Panc1 (cell line): ENCODE results near the gene ARHGAP4. TPM values are rescaled to one million over a fixed set of nuclear protein-coding genes. Genes with fewer than 3 reads are reported as not detected.
A peak's percentile ranks its signal among the peaks of the same experiment; 100 is the strongest.

Experiments used
- ATAC-seq: fragments of 200-7000 bp; cut with Tn5 transposase; 2 replicates; pipeline ENCODE4 v1.9.1; 2020; ENCODE audit warnings: mild to moderate bottlenecking, moderate library complexity
- BruUV-seq: library from RNA; stranded (reverse); fragments of 400-500 nt; replicated peaks from 2 replicates; lab custom pipeline; 2021; lab: Mats Ljungman, UMichigan
- CTCF ChIA-PET: fragments of 300-600 bp; sonication (Branson Sonifier 250); formaldehyde crosslinking; loops from one replicate; lab custom pipeline; 2022; ENCODE audit warnings: antibody characterized with exemption; lab: Charles Lee
- POLR2A ChIA-PET: fragments of 300-600 bp; sonication (Branson Sonifier 250); formaldehyde crosslinking; loops from one replicate; lab custom pipeline; 2022; ENCODE audit warnings: antibody characterized with exemption; lab: Charles Lee
- DNase-seq: peaks from one replicate; pipeline ENCODE4 v3.0.0-alpha.2; 2010; ENCODE audit warnings: low read depth, low spot score
- H3K27ac ChIP-seq: 2 replicates; pipeline ENCODE4 v1.5.1; 2011; ENCODE audit warnings: mild to moderate bottlenecking, low read length, inconsistent platforms
- H3K27me3 ChIP-seq: fragments of 200-500 bp; sonication (Bioruptor generic); 2 replicates; pipeline ENCODE4 v1.6.0; 2014; ENCODE audit warnings: low read length, inconsistent platforms; ENCODE audit not compliant: control insufficient read depth, insufficient read depth
- H3K36me3 ChIP-seq: fragments of 200-500 bp; sonication (Bioruptor generic); 2 replicates; pipeline ENCODE4 v1.5.1; 2014; ENCODE audit warnings: inconsistent platforms, mild to moderate bottlenecking, low read length, moderate library complexity; ENCODE audit not compliant: control insufficient read depth, insufficient read depth
- H3K4me1 ChIP-seq: 2 replicates; pipeline ENCODE4 v1.5.1; 2011; ENCODE audit warnings: inconsistent platforms, mild to moderate bottlenecking, low read length, moderate library complexity; ENCODE audit not compliant: control insufficient read depth, insufficient read depth
- H3K4me3 ChIP-seq, 2 experiments: 2 replicates each; pipeline ENCODE4 v1.5.1; 2011 to 2012; ENCODE audit warnings: low read depth in 2 of 2, low read length in 2 of 2, mild to moderate bottlenecking in 2 of 2, inconsistent platforms in 1 of 2, moderate library complexity in 1 of 2
- H3K9me3 ChIP-seq: fragments of 200-500 bp; sonication (Bioruptor generic); 2 replicates; pipeline ENCODE4 v1.5.1; 2014; ENCODE audit warnings: low read depth, mild to moderate bottlenecking, inconsistent platforms, low read length, moderate library complexity; ENCODE audit not compliant: control insufficient read depth, insufficient read depth
- CTCF ChIP-seq: fragments of 450-650 bp; IDR thresholded peaks from 2 replicates; pipeline ENCODE4 v1.5.1; 2017; ENCODE audit warnings: mild to moderate bottlenecking
- POLR2AphosphoS5 ChIP-seq: IDR thresholded peaks from 2 replicates; pipeline ENCODE4 v1.6.1; 2012; ENCODE audit warnings: mild to moderate bottlenecking, low read depth, low read length, moderate library complexity
- SIN3A ChIP-seq: IDR thresholded peaks from 2 replicates; pipeline ENCODE4 v1.6.1; 2012; ENCODE audit warnings: low read depth, mild to moderate bottlenecking, low read length, moderate library complexity, borderline replicate concordance; ENCODE audit not compliant: insufficient read depth
- TCF7L2 ChIP-seq: IDR thresholded peaks from 2 replicates; pipeline ENCODE4 v1.6.1; 2011; ENCODE audit warnings: mild to moderate bottlenecking, low read depth, low read length, inconsistent platforms
- in situ Hi-C: cut with HindIII; loops from 2 replicates; pipeline ENCODE4 v1.10.0; 2016; ENCODE audit warnings: low sequenced_read_pairs, low pct_unique_long_range_greater_than_20kb
- intact Hi-C: fragments of 100-400 bp; cut with micrococcal nuclease; formaldehyde crosslinking; loops from one replicate; pipeline ENCODE4 v1.10.0; 2022; ENCODE audit not compliant: unreplicated experiment
- total RNA-seq: library from RNA; stranded (reverse); gene quantifications from one replicate; pipeline ENCODE4 v1.2.1, GENCODE V29; 2021; ENCODE audit not compliant: unreplicated experiment
- TF ChIP-seq, protein P1 (sequence below), 2 experiments: IDR thresholded peaks; 2 replicates each; pipeline ENCODE4 v1.6.1; 2011 to 2012; ENCODE audit warnings: low read depth in 2 of 2, control low read depth in 1 of 2, low read length in 1 of 2, mild to moderate bottlenecking in 1 of 2, moderate library complexity in 1 of 2; ENCODE audit not compliant: insufficient read depth in 1 of 2

The ARHGAP4 gene
- total RNA-seq, 1 experiment from 2014 or later = 225 TPM

- ATAC-seq = peak; percentile 56
- POLR2A ChIA-PET = interaction anchor here (0.6 kb wide), 1 partner anchor 31 kb away, joined by 3 read pairs; no protein-coding TSS in a partner anchor
- H3K27ac ChIP-seq = peak overlapping the region; percentile 66
- peak overlapping the region; percentile 49 to 57 for H3K4me3 ChIP-seq
- CTCF ChIA-PET = interaction anchor here (0.6 to 1.2 kb wide), 2 partner anchors 12 to 26 kb away, joined by 3 to 4 read pairs; no protein-coding TSS in a partner anchor
- peaks cover 3% of the 10 kb centered on the region for H3K36me3 ChIP-seq
- H3K4me1 ChIP-seq = peaks cover 13% of the 10 kb centered on the region
- no peak for DNase-seq
- BruUV-seq = no TSS peak
- intact Hi-C loops = no loop called here
- TF ChIP-seq, protein P1, sequence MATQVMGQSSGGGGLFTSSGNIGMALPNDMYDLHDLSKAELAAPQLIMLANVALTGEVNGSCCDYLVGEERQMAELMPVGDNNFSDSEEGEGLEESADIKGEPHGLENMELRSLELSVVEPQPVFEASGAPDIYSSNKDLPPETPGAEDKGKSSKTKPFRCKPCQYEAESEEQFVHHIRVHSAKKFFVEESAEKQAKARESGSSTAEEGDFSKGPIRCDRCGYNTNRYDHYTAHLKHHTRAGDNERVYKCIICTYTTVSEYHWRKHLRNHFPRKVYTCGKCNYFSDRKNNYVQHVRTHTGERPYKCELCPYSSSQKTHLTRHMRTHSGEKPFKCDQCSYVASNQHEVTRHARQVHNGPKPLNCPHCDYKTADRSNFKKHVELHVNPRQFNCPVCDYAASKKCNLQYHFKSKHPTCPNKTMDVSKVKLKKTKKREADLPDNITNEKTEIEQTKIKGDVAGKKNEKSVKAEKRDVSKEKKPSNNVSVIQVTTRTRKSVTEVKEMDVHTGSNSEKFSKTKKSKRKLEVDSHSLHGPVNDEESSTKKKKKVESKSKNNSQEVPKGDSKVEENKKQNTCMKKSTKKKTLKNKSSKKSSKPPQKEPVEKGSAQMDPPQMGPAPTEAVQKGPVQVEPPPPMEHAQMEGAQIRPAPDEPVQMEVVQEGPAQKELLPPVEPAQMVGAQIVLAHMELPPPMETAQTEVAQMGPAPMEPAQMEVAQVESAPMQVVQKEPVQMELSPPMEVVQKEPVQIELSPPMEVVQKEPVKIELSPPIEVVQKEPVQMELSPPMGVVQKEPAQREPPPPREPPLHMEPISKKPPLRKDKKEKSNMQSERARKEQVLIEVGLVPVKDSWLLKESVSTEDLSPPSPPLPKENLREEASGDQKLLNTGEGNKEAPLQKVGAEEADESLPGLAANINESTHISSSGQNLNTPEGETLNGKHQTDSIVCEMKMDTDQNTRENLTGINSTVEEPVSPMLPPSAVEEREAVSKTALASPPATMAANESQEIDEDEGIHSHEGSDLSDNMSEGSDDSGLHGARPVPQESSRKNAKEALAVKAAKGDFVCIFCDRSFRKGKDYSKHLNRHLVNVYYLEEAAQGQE (IDR thresholded peaks at IDR 0.05; ENCODE audit: insufficient read depth in 1 of 2, low read depth in 2 of 2, low read length in 1 of 2) = no peak
- TF ChIP-seq TCF7L2 = no peak
- H3K27me3 ChIP-seq = no peaks in the 10 kb centered on the region
- in situ Hi-C loops = no loop called here
- no peaks in the 10 kb centered on the region for H3K9me3 ChIP-seq
Observed at GRCh38 chrX:153935326-153935851, 9.3 kb upstream of the ARHGAP4 start.

- peak; percentile 57; the same call in 1 of the 2 replicates for TF ChIP-seq POLR2AphosphoS5
- no peak for TF ChIP-seq SIN3A
- no peaks in the 10 kb centered on the region for H3K9me3 ChIP-seq
- peak; percentile 98 for ATAC-seq
- intact Hi-C loops = no loop called here
- in situ Hi-C loops = no loop called here
- DNase-seq = no peak
- H3K27ac ChIP-seq = peak within 1 kb of the TSS; percentile 75
- no TSS peak for BruUV-seq
- ChIA-PET POLR2A (interaction anchor here (0.6 kb wide), 1 partner anchor 32 kb away, joined by 3 read pairs; no protein-coding TSS in a partner anchor), CTCF (interaction anchor here (1.2 kb wide), 1 partner anchor 12 kb away, joined by 4 read pairs; no protein-coding TSS in a partner anchor)
- H3K4me3 ChIP-seq = peak within 1 kb of the TSS; percentile 94 to 95
- peaks cover 3% of the 10 kb centered on the region for H3K36me3 ChIP-seq
- no peaks in the 10 kb centered on the region for H3K27me3 ChIP-seq
- H3K4me1 ChIP-seq = peaks cover 18% of the 10 kb centered on the region
Observed at GRCh38 chrX:153934762-153935325, 8.8 kb upstream of the ARHGAP4 start, which contains the start of gene NAA10. Gene NAA10 (minus strand): TSS chrX:153935037. CDS start chrX:153934904, 133 bp downstream.

DNA sequence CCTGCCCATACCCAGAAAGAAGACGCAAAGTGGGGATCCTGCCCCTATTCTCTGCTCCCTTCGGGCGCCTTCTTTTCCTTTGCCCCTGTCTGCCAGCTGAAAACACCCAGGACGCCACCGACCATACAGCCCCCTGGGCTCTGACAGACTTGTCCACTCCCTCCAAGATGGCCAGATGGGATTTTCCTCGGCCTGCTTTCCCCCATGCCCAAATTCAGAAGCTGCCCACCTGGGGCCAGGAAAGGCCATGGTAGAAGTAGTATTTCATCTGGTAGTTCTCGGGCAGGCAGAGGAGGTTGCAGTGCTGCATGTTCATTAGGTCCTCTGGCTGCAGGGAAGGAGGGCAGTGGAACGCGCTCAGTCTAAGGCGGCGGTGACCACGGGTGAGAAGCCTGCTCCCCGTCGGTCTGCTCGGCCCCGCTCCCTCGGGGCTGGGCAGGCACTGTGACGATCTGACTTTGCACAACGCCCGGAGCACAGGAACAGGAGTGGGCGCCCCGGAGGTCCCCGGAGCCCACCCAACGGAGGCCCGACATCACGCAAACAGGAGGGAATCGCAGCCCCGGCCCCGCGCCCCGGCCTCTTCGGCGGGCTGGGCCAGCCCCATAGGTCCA lies 8.2 kb upstream of the ARHGAP4 start:
- Histone ChIP-seq H3K27ac (peak overlapping the region; percentile 75), H3K4me1 (peaks cover 24% of the 10 kb centered on the region), H3K9me3 (no peaks in the 10 kb centered on the region), H3K27me3 (no peaks in the 10 kb centered on the region), H3K36me3 (peaks cover 7% of the 10 kb centered on the region), H3K4me3 (peak overlapping the region; percentile 94 to 95)
- POLR2A ChIA-PET = no interaction called here
- no peak for DNase-seq
- intact Hi-C loops (no loop called here), in situ Hi-C loops (no loop called here)
- peak; percentile 13; the same call in 1 of the 2 replicates for ATAC-seq
- no TSS peak for BruUV-seq
- TF ChIP-seq, protein P1 (IDR thresholded peaks at IDR 0.05; ENCODE audit: insufficient read depth in 1 of 2, low read depth in 2 of 2, low read length in 1 of 2) = no peak
- no peak for TF ChIP-seq CTCF
- no peak for TF ChIP-seq TCF7L2
- no peak for TF ChIP-seq SIN3A
- no peak for TF ChIP-seq POLR2AphosphoS5
- CTCF ChIA-PET = no interaction called here
